Mesothelial cell of epicardium (in vitro differentiated cells): ENCODE results near the gene PTPRJ. TPM values are rescaled to one million over a fixed set of nuclear protein-coding genes. Genes with fewer than 3 reads are reported as not detected.
A peak's percentile ranks its signal among the peaks of the same experiment; 100 is the strongest.
"Not testable (repeated sequence)": the region's sequence is repeated elsewhere in the genome, so short reads cannot be mapped to it uniquely, and the experiment has no call there.

Experiments used
- DNase-seq, 2 experiments: peaks; one replicate each; pipeline ENCODE4 v3.0.0; 2021; ENCODE audit warnings: low spot score in 2 of 2; ENCODE audit not compliant: unreplicated experiment in 2 of 2
- H3K27ac Mint-ChIP-seq: 2 replicates; pipeline ENCODE4 v1.8.0; 2021; ENCODE audit warnings: mixed read lengths
- H3K27me3 Mint-ChIP-seq: 2 replicates; pipeline ENCODE4 v1.8.0; 2021; ENCODE audit warnings: low read depth, mixed read lengths
- H3K36me3 Mint-ChIP-seq: 2 replicates; pipeline ENCODE4 v1.8.0; 2021; ENCODE audit warnings: mixed read lengths
- H3K4me1 Mint-ChIP-seq: 2 replicates; pipeline ENCODE4 v1.8.0; 2021; ENCODE audit warnings: mixed read lengths
- H3K4me3 Mint-ChIP-seq: 2 replicates; pipeline ENCODE4 v1.8.0; 2021; ENCODE audit warnings: mild to moderate bottlenecking, moderate library complexity, mixed read lengths
- H3K9me3 Mint-ChIP-seq: 2 replicates; pipeline ENCODE4 v1.8.0; 2021; ENCODE audit warnings: mixed read lengths
- total RNA-seq: library from RNA; stranded (reverse); gene quantifications from 3 replicates; pipeline ENCODE4 v1.2.1, GENCODE V29; 2021
- TF ChIP-seq, protein P1 (sequence below): fragments of 200-600 bp; sonication (generic); IDR thresholded peaks from one replicate; pipeline ENCODE4 v1.5.0; 2021; ENCODE audit warnings: antibody characterized with exemption; ENCODE audit not compliant: unreplicated experiment

PTPRJ gene
- total RNA-seq, result 26.2 to 31.0 TPM (median 26.5 TPM) in 3 replicates

DNA sequence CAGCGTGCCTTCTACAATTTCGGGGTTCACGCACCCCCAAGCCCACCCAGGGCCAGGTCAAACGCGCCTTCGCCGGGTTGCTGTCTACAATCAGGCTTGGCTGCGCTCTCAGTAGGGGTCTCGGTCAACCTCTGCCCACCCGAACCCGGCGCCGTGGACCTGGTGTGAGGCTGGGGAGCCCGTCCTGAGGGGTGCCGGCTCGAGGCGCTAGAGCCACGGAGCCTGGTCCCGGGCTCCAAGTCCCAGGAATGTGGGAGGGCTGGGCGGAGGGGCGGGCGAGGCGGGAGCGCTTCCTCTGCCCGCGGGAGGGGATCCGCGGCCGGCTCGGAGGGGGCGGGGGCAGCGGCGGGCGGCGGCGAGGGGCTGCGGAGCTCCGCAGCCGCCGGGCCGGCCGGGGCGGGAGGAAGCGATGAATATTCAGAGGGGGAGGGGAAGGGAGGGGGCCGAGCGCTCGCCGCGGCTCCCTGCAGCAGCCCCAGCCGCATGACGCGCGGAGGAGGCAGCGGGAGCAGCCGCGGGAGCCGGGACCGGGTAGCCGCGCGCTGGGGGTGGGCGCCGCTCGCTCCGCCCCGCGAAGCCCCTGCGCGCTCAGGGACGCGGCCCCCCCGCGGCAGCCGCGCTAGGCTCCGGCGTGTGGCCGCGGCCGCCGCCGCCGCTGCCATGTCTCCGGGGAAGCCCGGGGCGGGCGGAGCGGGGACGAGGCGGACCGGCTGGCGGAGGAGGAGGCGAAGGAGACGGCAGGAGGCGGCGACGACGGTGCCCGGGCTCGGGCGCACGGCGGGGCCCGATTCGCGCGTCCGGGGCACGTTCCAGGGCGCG, at the start of gene PTPRJ:
TSS of gene PTPRJ (plus strand) at position 472 of the 819 bp plus-strand sequence. CDS start 354 bp downstream, outside the sequence.
- Mint-ChIP-seq H3K27ac (peak within 1 kb of the TSS; percentile 54), H3K9me3 (no peaks in the 10 kb centered on the region), H3K36me3 (no peaks in the 10 kb centered on the region)

GRCh38 chr11:47932544-47932943, 47.8 kb upstream of the PTPRJ start:
- H3K27me3 Mint-ChIP-seq, result no peaks in the 10 kb centered on the region
- TF ChIP-seq, protein P1, sequence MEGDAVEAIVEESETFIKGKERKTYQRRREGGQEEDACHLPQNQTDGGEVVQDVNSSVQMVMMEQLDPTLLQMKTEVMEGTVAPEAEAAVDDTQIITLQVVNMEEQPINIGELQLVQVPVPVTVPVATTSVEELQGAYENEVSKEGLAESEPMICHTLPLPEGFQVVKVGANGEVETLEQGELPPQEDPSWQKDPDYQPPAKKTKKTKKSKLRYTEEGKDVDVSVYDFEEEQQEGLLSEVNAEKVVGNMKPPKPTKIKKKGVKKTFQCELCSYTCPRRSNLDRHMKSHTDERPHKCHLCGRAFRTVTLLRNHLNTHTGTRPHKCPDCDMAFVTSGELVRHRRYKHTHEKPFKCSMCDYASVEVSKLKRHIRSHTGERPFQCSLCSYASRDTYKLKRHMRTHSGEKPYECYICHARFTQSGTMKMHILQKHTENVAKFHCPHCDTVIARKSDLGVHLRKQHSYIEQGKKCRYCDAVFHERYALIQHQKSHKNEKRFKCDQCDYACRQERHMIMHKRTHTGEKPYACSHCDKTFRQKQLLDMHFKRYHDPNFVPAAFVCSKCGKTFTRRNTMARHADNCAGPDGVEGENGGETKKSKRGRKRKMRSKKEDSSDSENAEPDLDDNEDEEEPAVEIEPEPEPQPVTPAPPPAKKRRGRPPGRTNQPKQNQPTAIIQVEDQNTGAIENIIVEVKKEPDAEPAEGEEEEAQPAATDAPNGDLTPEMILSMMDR, result no peak
- H3K4me1 Mint-ChIP-seq, result peaks cover 4% of the 10 kb centered on the region
- H3K36me3 Mint-ChIP-seq, result no peaks in the 10 kb centered on the region
- no peak for DNase-seq
- no peak overlapping the region for H3K27ac Mint-ChIP-seq
- no peaks in the 10 kb centered on the region for H3K9me3 Mint-ChIP-seq
- no peak overlapping the region for H3K4me3 Mint-ChIP-seq

More for the DNA sequence above, at the start of gene PTPRJ:
- Mint-ChIP-seq H3K27me3 (no peaks in the 10 kb centered on the region), H3K4me1 (peaks cover 30% of the 10 kb centered on the region), H3K4me3 (peak within 1 kb of the TSS; percentile 79)
- peak; percentile 54 to 73 for DNase-seq
- TF ChIP-seq, protein P1, result no peak

GRCh38 chr11:47933797-47934196, 46.6 kb upstream of the PTPRJ start:
- H3K27ac Mint-ChIP-seq, H3K4me1 Mint-ChIP-seq, H3K27me3 Mint-ChIP-seq, DNase-seq, H3K36me3 Mint-ChIP-seq, H3K9me3 Mint-ChIP-seq, H3K4me3 Mint-ChIP-seq: not testable (repeated sequence)

GRCh38 chr11:47938791-47939560, 41.4 kb upstream of the PTPRJ start:
- no peaks in the 10 kb centered on the region for H3K27me3 Mint-ChIP-seq
- DNase-seq, result no peak
- no peaks in the 10 kb centered on the region for H3K9me3 Mint-ChIP-seq
- no peaks in the 10 kb centered on the region for H3K36me3 Mint-ChIP-seq
- TF ChIP-seq, protein P1, result no peak
- H3K4me1 Mint-ChIP-seq, result peaks cover 10% of the 10 kb centered on the region
- H3K4me3 Mint-ChIP-seq, result no peak overlapping the region
- H3K27ac Mint-ChIP-seq, result no peak overlapping the region

DNA sequence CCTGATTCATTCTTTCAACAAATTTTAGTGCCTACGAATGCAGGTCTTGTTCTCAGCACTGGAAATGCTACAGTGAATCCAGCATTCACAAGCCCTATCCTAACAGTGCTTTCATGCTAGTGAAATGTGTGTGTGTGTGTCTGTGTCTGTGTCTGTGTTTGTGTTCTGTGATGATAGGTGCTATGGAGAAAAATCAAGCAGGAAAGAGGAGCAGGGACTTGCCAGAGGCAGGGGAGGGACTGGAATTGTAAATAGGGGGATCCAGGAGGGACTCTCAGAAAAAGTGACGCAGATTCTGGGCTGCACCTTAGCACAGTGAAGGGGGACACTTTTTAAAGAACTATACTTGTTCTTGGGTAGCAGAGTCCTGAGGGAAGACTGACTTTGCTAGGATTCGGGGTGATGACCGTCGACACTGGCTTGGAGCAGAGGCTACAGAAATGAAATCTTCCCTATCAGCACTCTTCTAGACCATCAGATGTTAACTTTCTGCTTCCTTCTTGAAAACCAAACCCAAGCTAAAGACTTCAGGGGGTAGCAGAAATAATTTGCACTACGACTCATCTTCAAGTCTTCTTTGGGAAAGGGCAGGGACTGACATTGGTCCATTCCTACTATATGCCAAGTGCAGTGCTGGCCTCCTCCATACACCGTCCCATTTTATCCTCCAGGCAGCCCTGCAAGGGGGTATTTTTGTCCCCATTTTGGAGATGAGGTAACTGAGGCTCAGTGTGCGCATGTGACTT, 39.3 kb upstream of the PTPRJ start:
- H3K4me3 Mint-ChIP-seq, result no peak overlapping the region
- H3K4me1 Mint-ChIP-seq, result peaks cover 23% of the 10 kb centered on the region
- H3K9me3 Mint-ChIP-seq, result no peaks in the 10 kb centered on the region
- peak overlapping the region; percentile 25 for H3K27ac Mint-ChIP-seq
- DNase-seq, result no peak
- TF ChIP-seq, protein P1, result no peak
- no peaks in the 10 kb centered on the region for H3K36me3 Mint-ChIP-seq
- H3K27me3 Mint-ChIP-seq, result no peaks in the 10 kb centered on the region
